HL-60/S4 treated with phorbol 12-myristate 13-acetate at 8.2 ng/mL for 4 days and 3 days (cell line): ENCODE measurements around the gene PRX.

Source experiments
- in situ Hi-C: fragments of 300-500 bp; cut with MboI; formaldehyde crosslinking; loops from 2 replicates; pipeline ENCODE4 v1.15.0; 2022; ENCODE audit warnings: low sequenced_read_pairs

Gene PRX

GRCh38 chr19:40365613-40366401 lies 47.4 kb downstream of the PRX start:
- in situ Hi-C loops, result no loop called here

GRCh38 chr19:40365010-40365409 lies 48.2 kb downstream of the PRX start:
- in situ Hi-C loops, result no loop called here

GRCh38 chr19:40363069-40363468 lies 50.1 kb downstream of the PRX start:
- in situ Hi-C loops, result no loop called here

GRCh38 chr19:40362160-40362559 lies 51.0 kb downstream of the PRX start:
- in situ Hi-C loops, result no loop called here

- in situ Hi-C loops, result no loop called here
Measured at GRCh38 chr19:40360708-40361241, 52.4 kb downstream of the PRX start.

- in situ Hi-C loops, result no loop called here
Measured at GRCh38 chr19:40360020-40360707, 53.0 kb downstream of the PRX start.

- in situ Hi-C loops, result no loop called here
Measured at GRCh38 chr19:40358773-40359172, 54.4 kb downstream of the PRX start.

- in situ Hi-C loops, result no loop called here
Measured at GRCh38 chr19:40357640-40358039, 55.5 kb downstream of the PRX start.

GRCh38 chr19:40356681-40357595 lies 56.2 kb downstream of the PRX start:
- in situ Hi-C loops, result no loop called here

GRCh38 chr19:40355975-40356680 lies 57.0 kb downstream of the PRX start:
- in situ Hi-C loops, result no loop called here

- in situ Hi-C loops, result no loop called here
Measured at GRCh38 chr19:40348961-40349507, 64.1 kb downstream of the PRX start.

- in situ Hi-C loops, result no loop called here
Measured at GRCh38 chr19:40348125-40348913, 64.9 kb downstream of the PRX start, which contains the start of the genes C19orf47 and PLD3. Gene C19orf47, minus strand, starts transcription at chr19:40348397. Its CDS starts 6,540 bp downstream, at chr19:40341857. Gene PLD3, plus strand, starts transcription at chr19:40348695. Its CDS starts 17,789 bp downstream, at chr19:40366484.

- in situ Hi-C loops, result no loop called here
Measured at GRCh38 chr19:40344422-40344821, 68.8 kb downstream of the PRX start.
